ENCODE data around the gene MCCC1. TPM values are rescaled to one million over a fixed set of nuclear protein-coding genes. Genes with fewer than 3 reads are reported as not detected.
"Not testable (repeated sequence)": the region's sequence is repeated elsewhere in the genome, so short reads cannot be mapped to it uniquely, and the experiment has no call there.

The MCCC1 gene
- total and polyA plus RNA-seq, 2 donors (not counting 1 experiment from before 2014, with no cell fraction given), result 12.9 to 36.3 TPM

DNA sequence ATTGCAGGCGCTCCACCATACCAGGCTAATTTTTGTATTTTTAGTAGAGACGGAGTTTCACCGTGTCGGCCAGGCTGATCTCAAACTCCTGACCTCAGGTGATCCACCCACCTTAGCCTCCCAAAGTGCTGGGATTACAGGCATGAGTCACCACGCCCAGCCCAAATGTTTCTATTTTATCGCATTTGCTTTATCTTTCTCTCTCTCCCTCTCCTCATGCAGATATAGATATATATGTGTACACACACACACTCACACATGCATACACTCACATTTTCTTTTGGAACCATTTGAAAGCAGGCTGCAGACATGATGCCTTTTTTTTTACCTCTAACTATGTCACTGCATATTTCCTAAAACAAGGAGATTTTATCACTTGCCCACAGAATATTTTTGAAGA is 7.3 kb upstream of the MCCC1 start:
- Histone ChIP-seq H3K9me3 (ENCODE audit: control extremely low read depth in 1 of 3, control insufficient read depth in 2 of 3, insufficient read depth in 1 of 3, low read length in 2 of 3) (peaks cover 0 to 3% (median 0%) of the 10 kb centered on the region in 3 donors), H3K36me3 (replicated peaks in 1 of 2; ENCODE audit: control extremely low read depth in 1 of 2, control insufficient read depth in 1 of 2, extremely low read depth in 1 of 2, insufficient read depth in 2 of 2, low read length in 1 of 2) (no peaks in the 10 kb centered on the region), H3K27me3 (replicated peaks in 1 of 4; ENCODE audit: control extremely low read depth in 1 of 4, control insufficient read depth in 3 of 4, insufficient read depth in 4 of 4, low read length in 3 of 4) (no peaks in the 10 kb centered on the region), H3K79me2 (ENCODE audit: control insufficient read depth, insufficient read depth, low read length) (no peaks in the 10 kb centered on the region), H3K4me2 (replicated peaks; ENCODE audit: low read depth, low read length, poor library complexity, severe bottlenecking) (no peak overlapping the region), H3K9ac (ENCODE audit: low read length) (no peak overlapping the region), H3K4me1 (ENCODE audit: control insufficient read depth in 2 of 2, insufficient read depth in 2 of 2, low read length in 2 of 2) (peaks cover 9% of the 10 kb centered on the region in 2 donors), H3K4me3 (ENCODE audit: control extremely low read depth in 1 of 5, extremely low read depth in 1 of 5, insufficient read depth in 1 of 5, low read depth in 2 of 5, low read length in 4 of 5) (no peak overlapping the region), H4K20me1 (ENCODE audit: control insufficient read depth, insufficient read depth, low read length, poor library complexity, severe bottlenecking) (no peaks in the 10 kb centered on the region), H2AFZ (ENCODE audit: insufficient read depth, low read depth, low read length, poor library complexity, severe bottlenecking) (no peak overlapping the region), H3K27ac (ENCODE audit: low read length in 2 of 2) (no peak overlapping the region)
- no peak for DNase-seq
- Mint-ChIP-seq H3K4me1 (peaks cover 15% of the 10 kb centered on the region), H3K9me3 (ENCODE audit: insufficient read depth) (no peaks in the 10 kb centered on the region), H3K27me3 (no peaks in the 10 kb centered on the region), H3K4me3 (no peak overlapping the region), H3K27ac (no peak overlapping the region)
- WGBS (ENCODE audit: insufficient coverage), result 100% methylated on average over 3 of the region's 6 CpGs
- ChIA-PET POLR2A (no interaction called here), CTCF (no interaction called here)
- intact Hi-C loops (cut with micrococcal nuclease), result no loop called here
- TF ChIP-seq, protein P1, sequence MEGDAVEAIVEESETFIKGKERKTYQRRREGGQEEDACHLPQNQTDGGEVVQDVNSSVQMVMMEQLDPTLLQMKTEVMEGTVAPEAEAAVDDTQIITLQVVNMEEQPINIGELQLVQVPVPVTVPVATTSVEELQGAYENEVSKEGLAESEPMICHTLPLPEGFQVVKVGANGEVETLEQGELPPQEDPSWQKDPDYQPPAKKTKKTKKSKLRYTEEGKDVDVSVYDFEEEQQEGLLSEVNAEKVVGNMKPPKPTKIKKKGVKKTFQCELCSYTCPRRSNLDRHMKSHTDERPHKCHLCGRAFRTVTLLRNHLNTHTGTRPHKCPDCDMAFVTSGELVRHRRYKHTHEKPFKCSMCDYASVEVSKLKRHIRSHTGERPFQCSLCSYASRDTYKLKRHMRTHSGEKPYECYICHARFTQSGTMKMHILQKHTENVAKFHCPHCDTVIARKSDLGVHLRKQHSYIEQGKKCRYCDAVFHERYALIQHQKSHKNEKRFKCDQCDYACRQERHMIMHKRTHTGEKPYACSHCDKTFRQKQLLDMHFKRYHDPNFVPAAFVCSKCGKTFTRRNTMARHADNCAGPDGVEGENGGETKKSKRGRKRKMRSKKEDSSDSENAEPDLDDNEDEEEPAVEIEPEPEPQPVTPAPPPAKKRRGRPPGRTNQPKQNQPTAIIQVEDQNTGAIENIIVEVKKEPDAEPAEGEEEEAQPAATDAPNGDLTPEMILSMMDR (IDR thresholded peaks at IDR 0.05), result no peak
- no peak for TF ChIP-seq EZH2 (IDR thresholded peaks at IDR 0.05; ENCODE audit: borderline replicate concordance, insufficient read depth, low read depth, low read length, poor library complexity, severe bottlenecking)
- ATAC-seq (ENCODE audit: low read depth), result no peak

DNA sequence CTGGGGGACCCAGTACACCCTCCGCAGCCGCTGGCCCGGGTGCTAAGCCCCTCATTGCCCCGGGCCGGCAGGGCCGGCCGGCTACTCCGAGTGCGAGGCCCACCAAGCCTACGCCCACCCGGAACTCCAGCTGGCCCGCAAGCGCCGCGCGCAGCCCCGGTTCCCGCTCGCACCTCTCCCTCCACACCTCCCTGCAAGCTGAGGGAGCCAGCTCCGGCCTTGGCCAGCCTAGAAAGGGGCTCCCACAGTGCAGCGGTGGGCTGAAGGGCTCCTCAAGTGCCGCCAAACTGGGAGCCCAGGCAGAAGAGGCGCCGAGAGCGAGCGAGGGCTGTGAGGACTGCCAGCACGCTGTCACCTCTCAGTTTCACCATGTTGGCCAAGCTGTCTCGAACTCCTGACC is 4.7 kb upstream of the MCCC1 start:
- POLR2A ChIA-PET, result not testable (repeated sequence)

DNA sequence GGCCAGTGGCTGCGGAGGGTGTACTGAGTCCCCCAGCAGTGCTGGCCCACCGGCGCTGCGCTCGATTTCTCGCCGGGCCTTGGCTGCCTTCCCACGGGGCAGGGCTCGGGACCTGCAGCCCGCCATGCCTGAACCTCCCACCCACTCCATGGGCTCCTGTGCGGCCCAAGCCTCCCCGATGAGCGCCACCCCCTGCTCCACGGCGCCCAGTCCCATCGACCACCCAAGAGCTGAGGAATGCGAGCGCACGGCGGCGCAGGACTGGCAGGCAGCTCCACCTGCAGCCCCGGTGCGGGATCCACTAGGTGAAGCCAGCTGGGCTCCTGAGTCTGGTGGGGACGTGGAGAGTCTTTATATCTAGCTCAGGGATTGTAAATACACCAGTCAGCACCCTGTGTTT is 1.7 kb upstream of the MCCC1 start:
- 100% methylated on average over 5 of the region's 24 CpGs for whole genome bisulfite sequencing (ENCODE audit: insufficient coverage)

More for the DNA sequence above, 4.7 kb upstream of the MCCC1 start:
- H3K27me3 Mint-ChIP-seq; H3K4me3 ChIP-seq (ENCODE audit: control extremely low read depth in 1 of 5, extremely low read depth in 1 of 5, insufficient read depth in 1 of 5, low read depth in 2 of 5, low read length in 4 of 5); H3K4me3 Mint-ChIP-seq; H2AFZ ChIP-seq (ENCODE audit: insufficient read depth, low read depth, low read length, poor library complexity, severe bottlenecking); ATAC-seq (ENCODE audit: low read depth); H3K27me3 ChIP-seq (replicated peaks in 1 of 4; ENCODE audit: control extremely low read depth in 1 of 4, control insufficient read depth in 3 of 4, insufficient read depth in 4 of 4, low read length in 3 of 4); H3K4me2 ChIP-seq (replicated peaks; ENCODE audit: low read depth, low read length, poor library complexity, severe bottlenecking); H3K9ac ChIP-seq (ENCODE audit: low read length); intact Hi-C loops (cut with micrococcal nuclease); H3K27ac Mint-ChIP-seq; H3K79me2 ChIP-seq (ENCODE audit: control insufficient read depth, insufficient read depth, low read length); H3K9me3 Mint-ChIP-seq (ENCODE audit: insufficient read depth); H3K9me3 ChIP-seq (ENCODE audit: control extremely low read depth in 1 of 3, control insufficient read depth in 2 of 3, insufficient read depth in 1 of 3, low read length in 2 of 3); H3K27ac ChIP-seq (ENCODE audit: low read length in 2 of 2); H3K36me3 ChIP-seq (replicated peaks in 1 of 2; ENCODE audit: control extremely low read depth in 1 of 2, control insufficient read depth in 1 of 2, extremely low read depth in 1 of 2, insufficient read depth in 2 of 2, low read length in 1 of 2); H4K20me1 ChIP-seq (ENCODE audit: control insufficient read depth, insufficient read depth, low read length, poor library complexity, severe bottlenecking); DNase-seq: not testable (repeated sequence)
- CTCF ChIA-PET, result interaction anchor here (0.8 kb wide), 1 partner anchor 19 kb away, joined by 3 read pairs; no protein-coding TSS in a partner anchor
- H3K4me1 ChIP-seq (ENCODE audit: control insufficient read depth in 2 of 2, insufficient read depth in 2 of 2, low read length in 2 of 2), result peaks cover 14 to 17% of the 10 kb centered on the region in 2 donors
- H3K4me1 Mint-ChIP-seq, result peaks cover 22% of the 10 kb centered on the region
- 98% methylated on average over 28 of the region's 28 CpGs for WGBS (ENCODE audit: insufficient coverage)

More for the DNA sequence above, 1.7 kb upstream of the MCCC1 start:
- DNase-seq; H3K4me2 ChIP-seq (replicated peaks; ENCODE audit: low read depth, low read length, poor library complexity, severe bottlenecking); H3K27me3 Mint-ChIP-seq; CTCF ChIA-PET; H3K4me3 ChIP-seq (ENCODE audit: control extremely low read depth in 1 of 5, extremely low read depth in 1 of 5, insufficient read depth in 1 of 5, low read depth in 2 of 5, low read length in 4 of 5); POLR2A ChIA-PET; intact Hi-C loops (cut with micrococcal nuclease); H3K27ac Mint-ChIP-seq; H3K4me3 Mint-ChIP-seq; ATAC-seq (ENCODE audit: low read depth); H3K9ac ChIP-seq (ENCODE audit: low read length); H2AFZ ChIP-seq (ENCODE audit: insufficient read depth, low read depth, low read length, poor library complexity, severe bottlenecking); H4K20me1 ChIP-seq (ENCODE audit: control insufficient read depth, insufficient read depth, low read length, poor library complexity, severe bottlenecking); H3K27me3 ChIP-seq (replicated peaks in 1 of 4; ENCODE audit: control extremely low read depth in 1 of 4, control insufficient read depth in 3 of 4, insufficient read depth in 4 of 4, low read length in 3 of 4); H3K9me3 ChIP-seq (ENCODE audit: control extremely low read depth in 1 of 3, control insufficient read depth in 2 of 3, insufficient read depth in 1 of 3, low read length in 2 of 3); H3K9me3 Mint-ChIP-seq (ENCODE audit: insufficient read depth); H3K27ac ChIP-seq (ENCODE audit: low read length in 2 of 2); H3K36me3 ChIP-seq (replicated peaks in 1 of 2; ENCODE audit: control extremely low read depth in 1 of 2, control insufficient read depth in 1 of 2, extremely low read depth in 1 of 2, insufficient read depth in 2 of 2, low read length in 1 of 2): not testable (repeated sequence)
- H3K79me2 ChIP-seq (ENCODE audit: control insufficient read depth, insufficient read depth, low read length), result peaks cover 21% of the 10 kb centered on the region
- peaks cover 15% of the 10 kb centered on the region in 2 donors for H3K4me1 ChIP-seq (ENCODE audit: control insufficient read depth in 2 of 2, insufficient read depth in 2 of 2, low read length in 2 of 2)
- H3K4me1 Mint-ChIP-seq, result peaks cover 32% of the 10 kb centered on the region
